Measurements from ENCODE around the gene DEGS1. TPM values are rescaled to one million over a fixed set of nuclear protein-coding genes. Genes with fewer than 3 reads are reported as not detected.
A peak's percentile ranks its signal among the peaks of the same experiment; 100 is the strongest.

DEGS1 gene
- total RNA-seq, 1 experiment from 2014 or later: 82.8 TPM

- ATAC-seq (peak; percentile 47), DNase-seq (ENCODE audit: low read depth, low spot score) (no peak)
- no peaks in the 10 kb centered on the region for H3K27me3 ChIP-seq (ENCODE audit: control insufficient read depth, insufficient read depth, low read length)
- TF ChIP-seq TCF7L2 (IDR thresholded peaks at IDR 0.05; ENCODE audit: low read depth, low read length): no peak
- no peak for TF ChIP-seq SIN3A (IDR thresholded peaks at IDR 0.05; ENCODE audit: borderline replicate concordance, insufficient read depth, low read depth, low read length)
- TF ChIP-seq REST (IDR thresholded peaks at IDR 0.05; ENCODE audit: insufficient read depth in 1 of 2, low read depth in 2 of 2, low read length in 1 of 2): no peak
- TF ChIP-seq CTCF (IDR thresholded peaks at IDR 0.05): no peak
- no peak for TF ChIP-seq POLR2AphosphoS5 (IDR thresholded peaks at IDR 0.05; ENCODE audit: low read depth, low read length)
- in situ Hi-C loops (cut with HindIII; ENCODE audit: low pct_unique_long_range_greater_than_20kb, low sequenced_read_pairs) (no loop called here), intact Hi-C loops (cut with micrococcal nuclease; ENCODE audit: unreplicated experiment) (no loop called here)
- H3K4me1 ChIP-seq (ENCODE audit: control insufficient read depth, insufficient read depth, low read length): peaks cover 3% of the 10 kb centered on the region; the same call in 1 of the 2 replicates
- H3K27ac ChIP-seq (ENCODE audit: low read length): no peak overlapping the region
- no TSS peak for BruUV-seq (replicated peaks)
- H3K4me3 ChIP-seq (ENCODE audit: low read depth in 2 of 2, low read length in 2 of 2): no peak overlapping the region
- no peaks in the 10 kb centered on the region for H3K36me3 ChIP-seq (ENCODE audit: control insufficient read depth, insufficient read depth, low read length)
- ChIA-PET CTCF (no interaction called here), POLR2A (no interaction called here)
- H3K9me3 ChIP-seq (ENCODE audit: control insufficient read depth, insufficient read depth, low read depth, low read length): no peaks in the 10 kb centered on the region
Observed at GRCh38 chr1:224199679-224200078, 16.6 kb downstream of the DEGS1 start.

- Histone ChIP-seq H3K4me1 (ENCODE audit: control insufficient read depth, insufficient read depth, low read length) (peaks cover 5% of the 10 kb centered on the region; the same call in 1 of the 2 replicates), H3K9me3 (ENCODE audit: control insufficient read depth, insufficient read depth, low read depth, low read length) (no peaks in the 10 kb centered on the region), H3K36me3 (ENCODE audit: control insufficient read depth, insufficient read depth, low read length) (no peaks in the 10 kb centered on the region), H3K27ac (ENCODE audit: low read length) (no peak overlapping the region), H3K27me3 (ENCODE audit: control insufficient read depth, insufficient read depth, low read length) (no peaks in the 10 kb centered on the region), H3K4me3 (ENCODE audit: low read depth in 2 of 2, low read length in 2 of 2) (no peak overlapping the region)
- TF ChIP-seq REST (IDR thresholded peaks at IDR 0.05; ENCODE audit: insufficient read depth in 1 of 2, low read depth in 2 of 2, low read length in 1 of 2) (no peak), TCF7L2 (IDR thresholded peaks at IDR 0.05; ENCODE audit: low read depth, low read length) (no peak), SIN3A (IDR thresholded peaks at IDR 0.05; ENCODE audit: borderline replicate concordance, insufficient read depth, low read depth, low read length) (no peak), POLR2AphosphoS5 (IDR thresholded peaks at IDR 0.05; ENCODE audit: low read depth, low read length) (no peak), CTCF (IDR thresholded peaks at IDR 0.05) (no peak)
- ATAC-seq (no peak), DNase-seq (ENCODE audit: low read depth, low spot score) (no peak)
- intact Hi-C loops (cut with micrococcal nuclease; ENCODE audit: unreplicated experiment): no loop called here
- in situ Hi-C loops (cut with HindIII; ENCODE audit: low pct_unique_long_range_greater_than_20kb, low sequenced_read_pairs): no loop called here
- ChIA-PET CTCF (no interaction called here), POLR2A (no interaction called here)
- BruUV-seq (replicated peaks): no TSS peak
Observed at GRCh38 chr1:224201383-224201782, 18.3 kb downstream of the DEGS1 start.
